H1 (cell line): ENCODE results near the gene DNMT1. TPM values are rescaled to one million over a fixed set of nuclear protein-coding genes. Genes with fewer than 3 reads are reported as not detected.

Experiments used
- BCL11A ChIP-seq, 2 experiments: IDR thresholded peaks; one replicate each; pipeline ENCODE4 v1.6.1; 2011; ENCODE audit warnings: low read depth in 2 of 2, low read length in 2 of 2, mild to moderate bottlenecking in 2 of 2
- POLR2AphosphoS5 ChIP-seq: IDR thresholded peaks from 2 replicates; pipeline ENCODE4 v1.6.1; 2011; ENCODE audit warnings: low read depth, low read length
- RNF2 ChIP-seq: fragments of 200-900, 300-1000 bp; sonication (generic); IDR thresholded peaks from 2 replicates; pipeline ENCODE4 v1.7.1; 2016; ENCODE audit warnings: borderline replicate concordance, low read depth, mild to moderate bottlenecking, antibody characterized with exemption, low read length; ENCODE audit not compliant: poor library complexity, severe bottlenecking; ENCODE audit errors: missing control alignments
- SIRT6 ChIP-seq: IDR thresholded peaks from one replicate; pipeline ENCODE4 v1.7.1; 2012; ENCODE audit warnings: low read length, inconsistent platforms
- TAF1 ChIP-seq: IDR thresholded peaks from 2 replicates; pipeline ENCODE4 v1.6.1; 2011; ENCODE audit warnings: mild to moderate bottlenecking, low read depth, low read length
- polyA plus RNA-seq, 7 experiments: library from polyadenylated mRNA; depleted of rRNA in 3 of 7; stranded (reverse) in 5 of 7; unstranded in 2 of 7; fragments of >200 nt in 5 of 7; fragments of 200-250 nt in 2 of 7; gene quantifications; 1 replicate in 5 of 7; 2 replicates in 1 of 7; 4 replicates in 1 of 7; pipeline versions ENCODE4 v1.2.1 to v1.2.3, GENCODE V29; 2011 to 2013; ENCODE audit warnings: missing spikeins in 2 of 7, mixed read lengths in 2 of 7
- total RNA-seq: library from RNA; stranded (reverse); fragmentation: NEBNext Ultra II Directional; extraction: Animal tissue kit (Norgen Biotek cat#: 25700); gene quantifications from 2 replicates; pipeline ENCODE4 v1.2.1, GENCODE V29; 2021
- TF ChIP-seq, protein P1 (sequence below): IDR thresholded peaks from 2 replicates; pipeline ENCODE4 v1.6.1; 2011; ENCODE audit warnings: low read depth, mild to moderate bottlenecking, low read length; ENCODE audit not compliant: insufficient read depth
- TF ChIP-seq, protein P2 (sequence below): IDR thresholded peaks from 2 replicates; pipeline ENCODE4 v1.6.1; 2011; ENCODE audit warnings: low read length, improper control_type of control experiment

DNMT1 gene
- total and polyA plus RNA-seq, 2 of the 8 experiments (the other 6 are each of a cell fraction or from before 2014, with no cell fraction given) = 101 to 210 TPM

DNA sequence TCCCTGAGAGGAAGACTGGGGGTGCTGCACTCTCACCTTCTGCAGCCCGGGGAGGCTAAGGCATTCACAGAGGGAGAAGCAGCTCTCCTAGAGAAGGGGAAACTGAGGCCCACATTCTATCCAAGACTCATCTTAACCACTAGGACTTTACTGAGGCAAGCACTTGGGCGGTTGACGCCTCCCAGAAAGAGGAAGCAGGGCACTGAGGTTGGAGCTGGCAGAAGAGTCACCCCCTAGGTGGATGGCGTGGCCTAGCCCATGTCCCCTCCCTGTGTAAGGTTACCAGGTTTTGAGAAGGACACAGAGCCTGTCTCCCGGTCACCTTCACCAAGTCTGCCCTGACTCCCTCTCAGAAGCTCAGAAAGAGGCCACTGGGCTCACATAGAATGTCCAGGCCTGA is 33.6 kb upstream of the DNMT1 start (continued):
- TF ChIP-seq, protein P1, sequence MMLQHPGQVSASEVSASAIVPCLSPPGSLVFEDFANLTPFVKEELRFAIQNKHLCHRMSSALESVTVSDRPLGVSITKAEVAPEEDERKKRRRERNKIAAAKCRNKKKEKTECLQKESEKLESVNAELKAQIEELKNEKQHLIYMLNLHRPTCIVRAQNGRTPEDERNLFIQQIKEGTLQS = no peak
- TF ChIP-seq BCL11A (IDR thresholded peaks at IDR 0.05; ENCODE audit: low read depth in 2 of 2, low read length in 2 of 2) (no peak), TAF1 (no peak), SIRT6 (no peak), POLR2AphosphoS5 (no peak), RNF2 (no peak)
- TF ChIP-seq, protein P2, sequence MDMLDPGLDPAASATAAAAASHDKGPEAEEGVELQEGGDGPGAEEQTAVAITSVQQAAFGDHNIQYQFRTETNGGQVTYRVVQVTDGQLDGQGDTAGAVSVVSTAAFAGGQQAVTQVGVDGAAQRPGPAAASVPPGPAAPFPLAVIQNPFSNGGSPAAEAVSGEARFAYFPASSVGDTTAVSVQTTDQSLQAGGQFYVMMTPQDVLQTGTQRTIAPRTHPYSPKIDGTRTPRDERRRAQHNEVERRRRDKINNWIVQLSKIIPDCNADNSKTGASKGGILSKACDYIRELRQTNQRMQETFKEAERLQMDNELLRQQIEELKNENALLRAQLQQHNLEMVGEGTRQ = no peak
- TF ChIP-seq, all 59 proteins: peak for 0
